Measurements from ENCODE around the gene CCNK.

The CCNK gene

GRCh38 chr14:99451234-99451633, 30.0 kb upstream of the CCNK start:
- no peaks in the 10 kb centered on the region for H3K9me2 ChIP-seq (replicated peaks; ENCODE audit: control insufficient read depth, low read length)
- no peak for TF ChIP-seq CTCF (IDR thresholded peaks at IDR 0.05; ENCODE audit: low read depth, low read length, poor library complexity, severe bottlenecking)
- no peak for TF ChIP-seq EZH2phosphoT487 (IDR thresholded peaks at IDR 0.05; ENCODE audit: borderline replicate concordance, low read length)
- H3K27me3 ChIP-seq (ENCODE audit: control insufficient read depth, low read length), result no peaks in the 10 kb centered on the region
- H3K79me2 ChIP-seq (ENCODE audit: control insufficient read depth, low read length), result no peaks in the 10 kb centered on the region
- no peaks in the 10 kb centered on the region for H3F3A ChIP-seq (ENCODE audit: control insufficient read depth, insufficient read depth)
- no peak overlapping the region for H3K4me2 ChIP-seq (ENCODE audit: low read length)
- H3K4me1 ChIP-seq (ENCODE audit: control insufficient read depth, low read length), result no peaks in the 10 kb centered on the region
- no peaks in the 10 kb centered on the region for H4K20me1 ChIP-seq (ENCODE audit: control insufficient read depth, insufficient read depth, low read depth, low read length)
- no peaks in the 10 kb centered on the region for H3K9me3 ChIP-seq (ENCODE audit: control insufficient read depth, insufficient read depth, low read length)
- H3K4me3 ChIP-seq (ENCODE audit: low read length), result no peak overlapping the region
- peaks cover 54% of the 10 kb centered on the region for H3K36me3 ChIP-seq (ENCODE audit: control insufficient read depth, low read length)
- H3K27ac ChIP-seq (ENCODE audit: low read depth, low read length), result no peak overlapping the region

- Histone ChIP-seq H3K27ac (ENCODE audit: low read depth, low read length) (no peak overlapping the region), H3K4me3 (ENCODE audit: low read length) (no peak overlapping the region), H3K4me2 (ENCODE audit: low read length) (no peak overlapping the region), H3K4me1 (ENCODE audit: control insufficient read depth, low read length) (no peaks in the 10 kb centered on the region), H3K36me3 (ENCODE audit: control insufficient read depth, low read length) (peaks cover 53% of the 10 kb centered on the region), H3K9me2 (replicated peaks; ENCODE audit: control insufficient read depth, low read length) (no peaks in the 10 kb centered on the region), H3K27me3 (ENCODE audit: control insufficient read depth, low read length) (no peaks in the 10 kb centered on the region), H4K20me1 (ENCODE audit: control insufficient read depth, insufficient read depth, low read depth, low read length) (no peaks in the 10 kb centered on the region), H3K9me3 (ENCODE audit: control insufficient read depth, insufficient read depth, low read length) (no peaks in the 10 kb centered on the region), H3K79me2 (ENCODE audit: control insufficient read depth, low read length) (no peaks in the 10 kb centered on the region), H3F3A (ENCODE audit: control insufficient read depth, insufficient read depth) (no peaks in the 10 kb centered on the region)
- TF ChIP-seq EZH2phosphoT487 (IDR thresholded peaks at IDR 0.05; ENCODE audit: borderline replicate concordance, low read length) (no peak), CTCF (IDR thresholded peaks at IDR 0.05; ENCODE audit: low read depth, low read length, poor library complexity, severe bottlenecking) (no peak)
Observed at GRCh38 chr14:99452968-99453367, 28.2 kb upstream of the CCNK start.

- TF ChIP-seq EZH2phosphoT487 (IDR thresholded peaks at IDR 0.05; ENCODE audit: borderline replicate concordance, low read length), result no peak
- TF ChIP-seq CTCF (IDR thresholded peaks at IDR 0.05; ENCODE audit: low read depth, low read length, poor library complexity, severe bottlenecking), result no peak
- no peaks in the 10 kb centered on the region for H4K20me1 ChIP-seq (ENCODE audit: control insufficient read depth, insufficient read depth, low read depth, low read length)
- no peaks in the 10 kb centered on the region for H3K79me2 ChIP-seq (ENCODE audit: control insufficient read depth, low read length)
- no peaks in the 10 kb centered on the region; the same call in 1 of the 2 replicates for H3F3A ChIP-seq (ENCODE audit: control insufficient read depth, insufficient read depth)
- no peaks in the 10 kb centered on the region for H3K4me1 ChIP-seq (ENCODE audit: control insufficient read depth, low read length)
- no peaks in the 10 kb centered on the region for H3K9me3 ChIP-seq (ENCODE audit: control insufficient read depth, insufficient read depth, low read length)
- H3K4me2 ChIP-seq (ENCODE audit: low read length), result no peak overlapping the region
- no peaks in the 10 kb centered on the region for H3K27me3 ChIP-seq (ENCODE audit: control insufficient read depth, low read length)
- peaks cover 44% of the 10 kb centered on the region for H3K36me3 ChIP-seq (ENCODE audit: control insufficient read depth, low read length)
- no peak overlapping the region for H3K27ac ChIP-seq (ENCODE audit: low read depth, low read length)
- H3K9me2 ChIP-seq (replicated peaks; ENCODE audit: control insufficient read depth, low read length), result no peaks in the 10 kb centered on the region
- no peak overlapping the region for H3K4me3 ChIP-seq (ENCODE audit: low read length)
Observed at GRCh38 chr14:99454246-99454645, 27.0 kb upstream of the CCNK start.
